Activated CD4-positive, alpha-beta T cell treated with anti-CD3 and anti-CD28 coated beads, Interleukin-2, amount 10 ng/mL, durations not matched to agents 7 days and 5 days (primary cell): Measurements from ENCODE around the gene CHPF2. TPM values are rescaled to one million over a fixed set of nuclear protein-coding genes. Genes with fewer than 3 reads are reported as not detected.

Experiments used
- CTCF ChIA-PET: fragments of 350-600 bp; sonication (Branson Sonifier 250); formaldehyde crosslinking; loops from one replicate; lab custom pipeline; 2021; ENCODE audit warnings: antibody characterized with exemption; lab: Charles Lee
- POLR2A ChIA-PET: fragments of 350-600 bp; sonication (Branson Sonifier 250); formaldehyde crosslinking; loops from one replicate; lab custom pipeline; 2021; ENCODE audit warnings: antibody characterized with exemption; lab: Charles Lee
- DNase-seq: peaks from one replicate; pipeline ENCODE4 v3.0.0-alpha.2; 2020
- H3K27ac Mint-ChIP-seq: one replicate; pipeline ENCODE4 v1.8.0; 2021; ENCODE audit warnings: mild to moderate bottlenecking, moderate library complexity, mixed read lengths
- H3K27me3 Mint-ChIP-seq: one replicate; pipeline ENCODE4 v1.8.0; 2021; ENCODE audit warnings: mixed read lengths
- H3K36me3 Mint-ChIP-seq: one replicate; pipeline ENCODE4 v1.8.0; 2021; ENCODE audit warnings: low read depth, mixed read lengths
- H3K4me1 Mint-ChIP-seq: one replicate; pipeline ENCODE4 v1.8.0; 2021; ENCODE audit warnings: mixed read lengths
- H3K4me3 Mint-ChIP-seq: one replicate; pipeline ENCODE4 v1.8.0; 2021; ENCODE audit warnings: mild to moderate bottlenecking, moderate library complexity, mixed read lengths
- H3K9me3 Mint-ChIP-seq: one replicate; pipeline ENCODE4 v1.8.0; 2021; ENCODE audit warnings: mixed read lengths
- total RNA-seq, 2 experiments: library from RNA; stranded (reverse); gene quantifications; one replicate each; pipeline ENCODE4 v1.2.3, GENCODE V29; 2021

The CHPF2 gene
- total RNA-seq, 2 experiments from 2014 or later = 40.7 to 42.3 TPM

DNA sequence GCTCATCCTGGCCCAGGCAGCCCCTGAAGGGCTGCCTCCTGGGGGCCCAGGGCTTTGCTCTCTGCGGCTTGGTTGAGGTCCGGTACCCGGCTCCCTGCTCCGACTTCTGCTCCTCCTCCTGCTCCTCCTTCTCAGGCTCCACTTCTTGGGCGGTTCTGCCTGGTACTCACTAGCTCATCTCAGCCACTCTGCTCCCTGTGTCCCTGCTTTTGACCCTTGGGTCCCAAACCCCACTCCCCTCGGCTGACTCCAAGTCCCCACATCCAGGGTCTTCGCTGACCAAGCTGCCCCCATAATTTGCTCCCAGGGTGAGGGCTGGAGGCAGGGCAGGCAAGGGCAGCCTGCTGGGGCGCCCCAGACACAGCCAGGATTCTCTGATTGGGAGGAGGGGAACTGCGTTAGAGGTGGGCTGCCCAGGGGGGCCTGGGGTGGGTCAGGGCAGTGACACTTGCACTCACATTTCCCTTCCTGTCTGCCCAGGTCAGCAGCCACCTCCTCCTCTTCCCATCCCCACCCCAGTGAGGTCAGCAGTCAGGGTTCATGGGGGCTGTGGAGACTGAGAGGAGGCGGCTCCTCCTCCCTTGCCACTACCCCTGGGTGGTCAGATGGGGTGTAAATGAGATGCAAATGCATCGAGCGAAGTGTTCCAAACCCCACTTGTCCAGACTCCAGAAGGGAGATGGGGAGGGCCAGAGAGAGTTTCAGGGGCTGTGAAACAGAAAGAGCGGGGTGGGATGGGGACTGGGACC lies 14.0 kb downstream of the CHPF2 start:
- H3K4me1 Mint-ChIP-seq = peaks cover 45% of the 10 kb centered on the region
- H3K27me3 Mint-ChIP-seq = peaks cover 53% of the 10 kb centered on the region
- DNase-seq = no peak
- ChIA-PET CTCF (interaction anchor here (1.0 to 4.7 kb wide), 4 partner anchors 11 to 27 kb away, joined by 3 to 40 read pairs (median 15); partner anchors contain the start of gene ABCF2), POLR2A (no interaction called here)
- H3K36me3 Mint-ChIP-seq = no peaks in the 10 kb centered on the region
- no peaks in the 10 kb centered on the region for H3K9me3 Mint-ChIP-seq
- H3K27ac Mint-ChIP-seq = no peak overlapping the region
- H3K4me3 Mint-ChIP-seq = no peak overlapping the region

DNA sequence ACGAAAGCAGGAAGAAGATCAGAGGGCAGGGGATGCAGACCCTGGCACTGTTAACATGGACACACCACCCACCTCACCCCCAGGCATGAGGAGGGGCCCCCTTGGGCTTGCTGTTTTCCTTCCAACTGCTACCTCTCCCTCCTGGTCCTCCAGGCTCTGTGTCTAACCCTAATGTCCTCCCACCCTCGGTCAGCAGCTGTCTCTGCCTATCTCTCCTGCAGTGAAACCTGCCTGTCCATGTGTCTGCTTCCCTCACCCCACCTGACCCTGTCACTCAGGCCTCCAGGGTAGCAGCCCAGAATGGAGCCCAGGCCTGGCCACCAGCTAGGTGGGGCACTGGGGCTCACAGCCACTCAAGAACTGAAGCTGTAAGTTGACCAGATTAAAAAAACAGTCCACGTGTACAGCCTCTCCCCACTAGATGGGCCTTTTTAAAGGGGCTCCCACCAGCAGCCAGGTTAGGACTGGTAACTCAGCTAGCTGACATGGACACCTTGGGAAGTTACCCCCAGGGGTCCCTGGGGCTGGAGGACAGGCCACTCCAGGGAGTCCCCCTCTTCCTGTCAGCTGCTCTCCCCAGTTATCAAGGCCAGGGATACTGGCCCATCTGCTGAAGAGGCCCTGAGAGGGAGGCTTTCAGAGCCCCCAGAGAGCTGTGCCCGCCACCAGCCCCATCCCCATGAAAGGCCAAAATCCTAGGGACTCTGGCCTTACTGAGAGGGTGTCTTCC lies 14.7 kb downstream of the CHPF2 start:
- CTCF ChIA-PET = interaction anchor here (0.7 to 1.6 kb wide), 6 partner anchors 9 to 131 kb away, joined by 3 to 4 read pairs (median 3); partner anchors contain the start of gene ABCF2
- H3K27me3 Mint-ChIP-seq = peaks cover 55% of the 10 kb centered on the region

DNA sequence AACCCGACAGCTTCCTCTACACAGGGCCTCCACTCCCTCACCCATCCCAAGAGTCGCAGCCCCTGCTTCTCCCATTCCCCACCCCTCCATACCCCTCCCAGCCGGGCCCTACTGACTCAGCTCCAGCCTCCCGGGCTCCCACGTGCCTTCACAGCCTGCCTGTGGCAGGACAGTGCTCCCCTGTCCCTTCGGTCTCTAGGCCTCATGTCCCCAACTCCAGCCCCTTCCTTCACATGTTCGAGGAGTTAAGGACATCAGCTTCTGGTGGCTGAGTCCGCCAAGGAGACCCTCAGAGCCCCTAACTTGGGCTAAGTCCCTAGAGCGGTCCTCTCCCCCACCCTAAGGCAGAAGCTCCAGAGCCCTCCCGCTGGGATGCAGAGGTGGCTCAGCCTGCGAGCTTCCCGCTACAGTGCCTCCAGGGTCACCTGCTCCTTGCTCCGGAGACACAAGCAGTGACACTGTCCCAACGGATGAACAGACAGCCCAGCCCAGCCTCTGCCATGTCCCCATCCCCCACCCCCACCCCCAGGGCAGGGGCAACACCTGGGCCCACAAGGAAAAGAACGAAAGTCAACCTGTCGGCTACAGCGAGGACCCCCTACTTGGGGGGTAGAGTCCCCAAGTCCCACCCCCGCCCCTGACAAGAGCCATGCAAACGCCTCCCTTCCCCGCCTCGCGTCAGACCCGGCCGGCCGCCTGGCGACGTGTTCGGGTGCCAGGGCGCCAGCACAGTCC lies 15.5 kb downstream of the CHPF2 start:
- CTCF ChIA-PET = interaction anchor here (0.7 to 1.6 kb wide), 6 partner anchors 9 to 132 kb away, joined by 3 to 4 read pairs (median 3); partner anchors contain the start of gene ABCF2
- peaks cover 46% of the 10 kb centered on the region for H3K4me1 Mint-ChIP-seq

More for the DNA sequence above, 14.7 kb downstream of the CHPF2 start:
- Mint-ChIP-seq H3K9me3 (no peaks in the 10 kb centered on the region), H3K27ac (no peak overlapping the region), H3K4me3 (no peak overlapping the region), H3K4me1 (peaks cover 45% of the 10 kb centered on the region), H3K36me3 (no peaks in the 10 kb centered on the region)
- POLR2A ChIA-PET = no interaction called here
- no peak for DNase-seq

DNA sequence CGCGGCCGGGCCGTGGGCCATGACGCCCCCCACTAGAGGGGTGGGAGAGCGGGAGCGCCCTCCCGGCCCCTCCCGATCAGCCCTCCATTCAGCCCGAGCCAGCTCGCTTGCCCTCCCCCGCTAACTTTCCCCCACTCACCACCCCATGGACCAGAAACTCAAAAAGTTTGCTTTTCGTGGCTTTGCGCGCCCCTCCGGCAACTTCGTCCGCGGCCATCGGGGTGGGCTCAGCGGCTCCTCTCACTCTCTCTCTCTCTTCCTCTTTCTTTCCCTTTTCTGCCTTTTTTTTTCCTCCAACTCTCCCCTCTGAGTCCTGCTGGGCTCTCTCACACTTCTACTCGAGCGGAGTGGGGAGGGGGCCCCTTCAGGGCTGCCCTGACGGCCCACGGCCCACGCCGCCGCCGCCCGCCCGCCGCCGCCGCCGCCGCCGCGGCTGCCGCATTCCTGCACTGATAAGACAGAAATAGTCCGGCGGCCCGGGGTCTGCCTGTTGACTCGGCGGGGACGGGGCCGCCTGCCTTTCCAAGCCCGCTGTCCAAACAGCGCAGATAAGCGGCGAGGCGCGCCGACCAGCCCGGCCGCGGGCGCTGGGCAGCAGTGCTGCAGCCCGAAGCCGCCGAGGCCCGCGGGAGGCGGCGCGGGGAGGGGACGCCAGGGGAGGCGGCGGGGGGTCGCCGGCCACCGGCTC lies 16.2 kb downstream of the CHPF2 start, which contains the start of gene SMARCD3:
TSS of gene SMARCD3 (minus strand) at position 349 of the 688 bp plus-strand sequence. CDS start at position 217, 132 bp downstream.
- H3K9me3 Mint-ChIP-seq = no peaks in the 10 kb centered on the region
- peak within 1 kb of the TSS; percentile 24 for H3K4me3 Mint-ChIP-seq
- H3K4me1 Mint-ChIP-seq = peaks cover 39% of the 10 kb centered on the region
- CTCF ChIA-PET = interaction anchor here (1.6 kb wide), 1 partner anchor 26 kb away, joined by 3 read pairs; no protein-coding TSS in a partner anchor
- no peak for DNase-seq
- no peak within 1 kb of the TSS for H3K27ac Mint-ChIP-seq
- H3K36me3 Mint-ChIP-seq = no peaks in the 10 kb centered on the region
- POLR2A ChIA-PET = no interaction called here
- peaks cover 68% of the 10 kb centered on the region for H3K27me3 Mint-ChIP-seq

More for the DNA sequence above, 15.5 kb downstream of the CHPF2 start:
- peaks cover 62% of the 10 kb centered on the region for H3K27me3 Mint-ChIP-seq
- H3K36me3 Mint-ChIP-seq = no peaks in the 10 kb centered on the region
- POLR2A ChIA-PET = no interaction called here
- H3K9me3 Mint-ChIP-seq = no peaks in the 10 kb centered on the region
- no peak overlapping the region for H3K27ac Mint-ChIP-seq
- H3K4me3 Mint-ChIP-seq = no peak overlapping the region
- no peak for DNase-seq

DNA sequence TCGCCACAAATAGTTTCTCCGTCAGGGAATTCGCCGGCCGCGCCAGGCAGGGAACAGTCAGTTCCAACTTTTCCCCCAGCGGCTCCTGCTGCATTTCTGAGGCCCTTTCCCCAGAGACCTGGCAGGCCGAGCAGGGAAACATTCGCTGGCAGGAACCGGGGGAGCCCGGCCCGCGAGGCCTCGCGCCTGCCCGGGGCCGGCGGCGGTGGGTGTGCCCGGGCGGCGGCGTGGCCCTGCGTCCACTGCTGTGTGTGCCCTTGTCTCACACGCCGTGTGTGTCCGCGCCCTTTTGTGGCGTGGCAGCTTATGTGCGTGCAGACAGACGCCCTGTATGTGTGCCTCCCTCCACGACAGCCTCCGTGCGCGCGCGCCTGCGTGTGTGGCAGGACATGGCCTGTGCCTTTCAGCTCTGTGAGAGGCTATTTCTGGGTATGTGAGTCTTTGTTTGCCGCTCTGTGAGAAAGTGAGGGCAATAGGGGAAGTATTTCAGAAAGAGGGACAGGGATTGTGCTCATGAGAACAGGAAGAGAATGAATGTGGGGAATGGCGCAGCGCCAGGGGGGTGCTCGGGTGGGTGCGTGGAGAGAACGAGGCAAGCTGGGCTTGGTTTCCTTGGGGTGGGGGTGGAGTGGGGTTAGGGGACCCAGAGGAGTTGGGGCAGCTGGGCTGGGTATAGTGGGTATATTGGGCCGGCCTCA lies 16.9 kb downstream of the CHPF2 start:
- Mint-ChIP-seq H3K4me1 (peaks cover 32% of the 10 kb centered on the region), H3K9me3 (no peaks in the 10 kb centered on the region), H3K27ac (no peak overlapping the region), H3K4me3 (peak overlapping the region; percentile 24), H3K27me3 (peaks cover 73% of the 10 kb centered on the region), H3K36me3 (no peaks in the 10 kb centered on the region)
- POLR2A ChIA-PET = no interaction called here
- DNase-seq = peak; percentile 26
- CTCF ChIA-PET = no interaction called here

DNA sequence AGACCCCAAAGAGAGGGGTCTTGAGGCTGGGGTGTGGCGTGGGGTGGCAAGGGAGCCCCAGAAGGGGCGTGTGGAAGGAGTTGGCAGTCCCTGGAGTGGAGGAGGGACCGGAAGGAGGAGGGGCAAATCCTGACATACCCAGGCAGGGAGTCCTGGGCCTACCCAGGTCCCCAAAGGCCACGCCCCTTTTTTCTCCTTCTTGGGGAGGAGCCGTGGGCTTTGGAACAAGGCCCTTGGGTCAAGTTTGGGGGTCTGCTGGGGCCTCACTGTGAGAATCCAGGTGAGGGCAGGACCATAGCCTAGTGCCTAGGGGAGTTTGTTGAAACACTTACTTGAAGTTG lies 17.4 kb downstream of the CHPF2 start:
- ChIA-PET POLR2A (no interaction called here), CTCF (no interaction called here)
- DNase-seq = no peak
- Mint-ChIP-seq H3K27ac (no peak overlapping the region), H3K36me3 (no peaks in the 10 kb centered on the region), H3K4me3 (no peak overlapping the region), H3K4me1 (peaks cover 27% of the 10 kb centered on the region), H3K27me3 (peaks cover 76% of the 10 kb centered on the region), H3K9me3 (no peaks in the 10 kb centered on the region)

DNA sequence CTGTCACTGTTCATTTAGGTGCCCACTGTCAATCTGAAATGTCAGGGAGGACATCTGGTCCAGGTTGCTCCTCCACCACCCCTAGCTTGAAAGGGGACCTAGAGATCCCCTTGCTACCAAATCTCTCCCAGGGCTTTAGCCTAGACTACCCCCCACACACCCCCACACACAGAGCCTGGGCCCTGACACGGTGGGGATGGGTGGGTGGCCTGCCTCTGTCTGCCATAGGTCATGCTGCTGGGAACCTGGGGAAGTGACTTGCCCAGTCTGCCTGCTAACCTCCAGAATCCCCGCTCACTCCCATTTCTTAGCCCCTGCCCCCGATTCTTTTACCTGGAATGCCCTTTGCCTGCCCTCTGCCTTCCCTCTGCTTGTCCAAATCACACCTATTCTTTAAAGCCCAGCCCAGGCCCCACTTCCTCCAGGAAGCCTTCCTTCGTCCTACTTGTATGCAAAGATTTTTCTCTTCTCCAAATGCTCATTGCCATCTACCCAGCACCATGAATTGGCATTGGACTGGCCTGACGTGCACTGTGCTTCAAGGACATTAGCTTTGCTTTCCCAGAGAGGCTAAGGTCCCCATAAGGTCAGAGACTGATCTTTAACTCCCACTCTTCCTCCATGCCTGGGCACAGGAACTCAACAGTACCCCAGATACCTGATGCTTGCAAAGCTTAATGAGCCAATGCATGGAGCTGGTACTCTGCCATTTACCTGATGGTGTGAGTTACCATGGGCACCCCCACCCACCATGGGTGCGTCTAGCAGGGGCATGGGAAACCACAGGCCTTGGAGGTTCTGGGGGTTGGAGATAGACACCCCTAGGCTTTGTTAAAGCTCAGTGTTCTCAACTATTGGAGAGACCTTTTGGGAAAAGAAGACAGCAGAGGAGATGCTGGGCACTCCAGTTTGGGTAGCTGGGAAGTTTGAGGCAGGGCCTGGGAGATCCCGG lies 18.2 kb downstream of the CHPF2 start:
- no peak for DNase-seq
- POLR2A ChIA-PET = no interaction called here
- Mint-ChIP-seq H3K27me3 (peaks cover 74% of the 10 kb centered on the region), H3K27ac (no peak overlapping the region), H3K4me1 (peaks cover 23% of the 10 kb centered on the region), H3K36me3 (no peaks in the 10 kb centered on the region), H3K4me3 (no peak overlapping the region), H3K9me3 (no peaks in the 10 kb centered on the region)
- CTCF ChIA-PET = interaction anchor here (1.3 to 1.5 kb wide), 2 partner anchors 37 to 68 kb away, joined by 3 to 4 read pairs; no protein-coding TSS in a partner anchor

DNA sequence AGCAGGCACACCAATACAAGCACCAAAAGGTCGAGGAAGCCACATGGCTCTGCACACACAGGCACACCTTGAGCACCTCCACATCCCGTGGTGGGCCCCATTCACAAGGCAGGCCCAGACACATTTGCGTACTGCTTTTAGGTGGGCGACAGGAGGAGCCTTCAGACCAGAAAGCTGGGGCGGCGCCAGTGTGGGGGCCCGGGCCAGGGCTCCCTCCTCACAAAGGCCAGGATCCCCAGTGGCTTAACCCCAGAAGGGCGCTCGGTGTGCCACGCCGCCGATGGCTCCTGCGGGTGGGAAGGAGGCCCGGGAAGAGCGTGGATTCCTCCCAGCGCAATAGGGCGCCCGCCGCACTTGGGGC lies 19.0 kb downstream of the CHPF2 start:
- Mint-ChIP-seq H3K4me3 (no peak overlapping the region), H3K36me3 (no peaks in the 10 kb centered on the region), H3K27me3 (peaks cover 70% of the 10 kb centered on the region), H3K4me1 (peaks cover 17% of the 10 kb centered on the region), H3K9me3 (no peaks in the 10 kb centered on the region), H3K27ac (no peak overlapping the region)
- DNase-seq = no peak
- ChIA-PET CTCF (interaction anchor here (1.3 to 2.1 kb wide), 3 partner anchors 8 to 69 kb away, joined by 3 to 13 read pairs (median 4); no protein-coding TSS in a partner anchor), POLR2A (no interaction called here)

DNA sequence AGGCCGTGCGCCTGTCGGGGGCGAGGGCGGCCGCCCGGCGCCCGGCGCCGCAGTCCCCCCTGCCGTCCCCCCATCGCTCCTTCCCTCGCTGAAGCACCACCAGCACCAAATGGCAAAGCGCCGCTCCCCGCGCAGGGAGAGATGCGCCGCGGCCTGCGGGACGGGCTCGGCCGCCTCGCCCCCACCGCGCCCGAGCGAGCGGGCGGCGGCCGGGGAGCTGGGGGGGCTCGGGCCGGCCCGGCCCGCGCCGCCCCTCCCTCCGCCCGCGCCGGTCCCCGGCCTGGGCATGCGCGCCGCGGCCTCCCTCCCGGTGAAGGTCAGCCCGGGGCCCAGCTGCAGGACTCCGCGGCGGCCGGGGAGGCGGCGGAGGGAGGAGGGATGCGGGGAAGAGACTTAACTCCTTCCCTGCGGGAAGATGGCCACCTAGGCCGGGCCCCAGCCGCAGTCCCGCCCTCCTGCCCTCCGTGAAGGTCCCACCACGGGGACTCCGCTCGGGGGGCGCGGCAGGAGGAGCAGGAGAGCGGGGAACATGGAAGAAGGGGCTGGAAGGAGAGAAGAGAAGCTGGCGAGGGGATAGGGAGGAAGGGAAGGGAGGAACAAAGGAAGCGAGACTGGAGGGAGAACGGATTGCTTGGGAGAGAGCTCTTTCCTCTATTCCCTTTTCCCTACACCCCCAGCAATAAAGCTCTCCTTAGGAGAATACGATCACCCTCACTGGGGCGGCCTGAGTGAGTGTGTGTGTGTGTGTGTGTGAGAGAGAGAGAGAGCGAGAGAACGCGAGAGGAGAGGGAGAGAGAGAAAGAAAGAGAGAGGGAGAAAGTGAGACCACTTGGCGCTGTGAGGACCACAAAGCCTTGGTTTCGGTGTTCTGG lies 19.6 kb downstream of the CHPF2 start:
- Mint-ChIP-seq H3K36me3 (no peaks in the 10 kb centered on the region), H3K27ac (no peak overlapping the region), H3K4me1 (peaks cover 17% of the 10 kb centered on the region), H3K9me3 (no peaks in the 10 kb centered on the region), H3K27me3 (peaks cover 67% of the 10 kb centered on the region), H3K4me3 (no peak overlapping the region)
- DNase-seq = no peak
- ChIA-PET POLR2A (no interaction called here), CTCF (interaction anchor here (1.1 to 2.1 kb wide), 4 partner anchors 8 to 121 kb away, joined by 3 to 13 read pairs (median 4); no protein-coding TSS in a partner anchor)

DNA sequence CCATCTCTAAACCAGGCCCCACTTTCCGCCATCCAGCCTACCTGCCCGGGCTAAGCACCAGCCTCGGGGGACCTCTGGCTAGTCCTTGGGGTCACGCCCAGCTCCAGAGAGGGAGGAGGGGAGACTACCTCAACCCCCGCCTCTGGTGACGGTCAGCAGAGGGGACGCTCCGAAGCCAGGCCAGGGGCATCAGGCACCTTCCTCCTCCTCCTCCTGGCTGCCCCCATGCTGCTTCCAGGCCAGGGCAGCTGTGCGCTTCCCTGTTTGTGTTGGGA lies 20.2 kb downstream of the CHPF2 start:
- H3K27me3 Mint-ChIP-seq = peaks cover 61% of the 10 kb centered on the region
- H3K4me3 Mint-ChIP-seq = no peak overlapping the region
- peaks cover 17% of the 10 kb centered on the region for H3K4me1 Mint-ChIP-seq
- H3K27ac Mint-ChIP-seq = no peak overlapping the region
- H3K36me3 Mint-ChIP-seq = no peaks in the 10 kb centered on the region
- CTCF ChIA-PET = interaction anchor here (0.7 to 2.1 kb wide), 4 partner anchors 9 to 121 kb away, joined by 3 to 13 read pairs (median 3); no protein-coding TSS in a partner anchor
- H3K9me3 Mint-ChIP-seq = no peaks in the 10 kb centered on the region
- DNase-seq = no peak
- POLR2A ChIA-PET = no interaction called here
